SK-N-SH treated with all-trans-retinoic acid at 6 μM for 48 hours (cell line): ENCODE data around the gene LRRK1.

Experiments used
- CSDC2 ChIP-seq: fragments of 250-450 bp; sonication (Bioruptor Pico); IDR thresholded peaks from 2 replicates; pipeline ENCODE4 v1.5.0; 2020; ENCODE audit warnings: mild to moderate bottlenecking, moderate library complexity
- GLIS3 ChIP-seq: fragments of 250-450 bp; sonication (Bioruptor Pico); IDR thresholded peaks from 2 replicates; pipeline ENCODE4 v1.5.0; 2020; ENCODE audit warnings: mild to moderate bottlenecking, moderate library complexity
- ISL1 ChIP-seq: fragments of 250-450 bp; sonication (Bioruptor Pico); IDR thresholded peaks from 2 replicates; pipeline ENCODE4 v2.1.2; 2022; ENCODE audit warnings: mild to moderate bottlenecking, moderate library complexity
- OSR1 ChIP-seq: fragments of 250-450 bp; sonication (Bioruptor Pico); IDR thresholded peaks from 2 replicates; pipeline ENCODE4 v1.8.0; 2022; ENCODE audit warnings: moderate library complexity, mild to moderate bottlenecking, inconsistent platforms
- PATZ1 ChIP-seq: fragments of 250-450 bp; sonication (Bioruptor Pico); IDR thresholded peaks from 2 replicates; pipeline ENCODE4 v1.8.0; 2020; ENCODE audit warnings: mild to moderate bottlenecking, moderate library complexity, borderline replicate concordance
- RARB ChIP-seq: fragments of 250-450 bp; sonication (Bioruptor Pico); IDR thresholded peaks from 2 replicates; pipeline ENCODE4 v1.8.0; 2021; ENCODE audit warnings: mild to moderate bottlenecking, moderate library complexity
- TOX ChIP-seq: fragments of 250-450 bp; sonication (Bioruptor Pico); IDR thresholded peaks from 2 replicates; pipeline ENCODE4 v1.8.0; 2021; ENCODE audit warnings: mild to moderate bottlenecking, moderate library complexity, borderline replicate concordance
- TSHZ2 ChIP-seq: fragments of 250-450 bp; sonication (Bioruptor Pico); IDR thresholded peaks from 2 replicates; pipeline ENCODE4 v1.5.0; 2020; ENCODE audit warnings: mild to moderate bottlenecking, moderate library complexity
- ZC3H10 ChIP-seq: fragments of 250-450 bp; sonication (Bioruptor Pico); IDR thresholded peaks from 2 replicates; pipeline ENCODE4 v1.5.1; 2021; ENCODE audit warnings: mild to moderate bottlenecking, moderate library complexity
- ZFP30 ChIP-seq: fragments of 450-650 bp; formaldehyde crosslinking; IDR thresholded peaks from 2 replicates; pipeline ENCODE4 v1.5.0; 2022; ENCODE audit warnings: mild to moderate bottlenecking, moderate library complexity
- ZNF70 ChIP-seq: fragments of 450-650 bp; formaldehyde crosslinking; IDR thresholded peaks from 2 replicates; pipeline ENCODE4 v1.5.0; 2020; ENCODE audit warnings: mild to moderate bottlenecking, moderate library complexity
- TF ChIP-seq, protein P1 (sequence below): fragments of 250-450 bp; sonication (Bioruptor Pico); IDR thresholded peaks from 2 replicates; pipeline ENCODE4 v1.8.0; 2021; ENCODE audit warnings: low read depth, mild to moderate bottlenecking, moderate library complexity, borderline replicate concordance

GRCh38 chr15:100986158-100986896 is 67.2 kb downstream of the LRRK1 start:
- TF ChIP-seq TOX (no peak), ZC3H10 (CRISPR knock-in tag) (no peak), RARB (CRISPR knock-in tag) (no peak), PATZ1 (CRISPR knock-in tag) (no peak), GLIS3 (no peak), ZNF70 (no peak), CSDC2 (CRISPR knock-in tag) (no peak), ZFP30 (no peak), TSHZ2 (CRISPR knock-in tag) (no peak), OSR1 (CRISPR knock-in tag) (no peak), ISL1 (CRISPR knock-in tag) (no peak)
- TF ChIP-seq, protein P1, sequence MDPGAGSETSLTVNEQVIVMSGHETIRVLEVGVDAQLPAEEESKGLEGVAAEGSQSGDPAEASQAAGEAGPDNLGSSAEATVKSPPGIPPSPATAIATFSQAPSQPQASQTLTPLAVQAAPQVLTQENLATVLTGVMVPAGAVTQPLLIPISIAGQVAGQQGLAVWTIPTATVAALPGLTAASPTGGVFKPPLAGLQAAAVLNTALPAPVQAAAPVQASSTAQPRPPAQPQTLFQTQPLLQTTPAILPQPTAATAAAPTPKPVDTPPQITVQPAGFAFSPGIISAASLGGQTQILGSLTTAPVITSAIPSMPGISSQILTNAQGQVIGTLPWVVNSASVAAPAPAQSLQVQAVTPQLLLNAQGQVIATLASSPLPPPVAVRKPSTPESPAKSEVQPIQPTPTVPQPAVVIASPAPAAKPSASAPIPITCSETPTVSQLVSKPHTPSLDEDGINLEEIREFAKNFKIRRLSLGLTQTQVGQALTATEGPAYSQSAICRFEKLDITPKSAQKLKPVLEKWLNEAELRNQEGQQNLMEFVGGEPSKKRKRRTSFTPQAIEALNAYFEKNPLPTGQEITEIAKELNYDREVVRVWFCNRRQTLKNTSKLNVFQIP (CRISPR knock-in tag): no peak
